SK-N-SH (cell line): ENCODE results near the gene ARHGAP23. TPM values are rescaled to one million over a fixed set of nuclear protein-coding genes. Genes with fewer than 3 reads are reported as not detected.

Experiments used
- CTCF ChIA-PET: fragments of 300-600, 350-600 bp; formaldehyde crosslinking; extraction: SDS; loops from one replicate; lab custom pipeline; 2021; lab: Yijun Ruan, JAX
- POLR2A ChIA-PET: fragments of 350-600 bp; sonication (Branson Sonifier 250); formaldehyde crosslinking; extraction: SDS; loops from one replicate; lab custom pipeline; 2020; ENCODE audit warnings: antibody characterized with exemption, inconsistent platforms; lab: Yijun Ruan, JAX
- DNase-seq: peaks from one replicate; pipeline ENCODE4 v3.0.0; 2012
- H2AFZ ChIP-seq: fragments of 200-600 bp; sonication (generic); 2 replicates; pipeline ENCODE4 v1.8.1; 2016; ENCODE audit warnings: antibody characterized with exemption, mild to moderate bottlenecking, low read depth
- H3F3A ChIP-seq: fragments of 200-600 bp; sonication (generic); replicated peaks from 2 replicates; pipeline ENCODE3; 2016; ENCODE audit warnings: antibody characterized with exemption, mild to moderate bottlenecking; ENCODE audit not compliant: insufficient read depth
- H3K27ac ChIP-seq, 2 experiments: fragments of 200-500 bp in 1 of 2; fragments of 200-600 bp in 1 of 2; sonication (Bioruptor generic) in 1 of 2; sonication (generic), shearing (Covaris generic) in 1 of 2; 2 replicates each; pipeline versions ENCODE4 v1.5.1 to v1.6.1; 2014 to 2016; ENCODE audit warnings: low read depth in 2 of 2, inconsistent platforms in 1 of 2, low read length in 1 of 2, mild to moderate bottlenecking in 1 of 2, mixed read lengths in 1 of 2
- H3K27me3 ChIP-seq: fragments of 200-600 bp; sonication (generic), shearing (Covaris generic); 2 replicates; pipeline ENCODE4 v1.6.1; 2016; ENCODE audit warnings: mixed run types; ENCODE audit not compliant: insufficient read depth
- H3K36me3 ChIP-seq, 2 experiments: fragments of 200-500 bp in 1 of 2; fragments of 200-600 bp in 1 of 2; sonication (Bioruptor generic) in 1 of 2; sonication (generic) in 1 of 2; replicated peaks in 1 of 2; 2 replicates each; pipeline versions ENCODE3 to v1.5.1; 2014 to 2016; ENCODE audit warnings: low read length in 1 of 2, mild to moderate bottlenecking in 1 of 2; ENCODE audit not compliant: insufficient read depth in 2 of 2, control insufficient read depth in 1 of 2
- H3K4me1 ChIP-seq, 2 experiments: fragments of 200-500 bp in 1 of 2; fragments of 200-600 bp in 1 of 2; sonication (Bioruptor generic) in 1 of 2; sonication (generic), shearing (Covaris generic) in 1 of 2; 2 replicates each; pipeline versions ENCODE4 v1.5.1 to v1.6.1; 2014 to 2016; ENCODE audit warnings: low read depth in 1 of 2, low read length in 1 of 2, mixed run types in 1 of 2; ENCODE audit not compliant: insufficient read depth in 2 of 2, control insufficient read depth in 1 of 2
- H3K4me2 ChIP-seq: fragments of 200-600 bp; sonication (generic), shearing (Covaris generic); 2 replicates; pipeline ENCODE4 v1.6.1; 2017; ENCODE audit warnings: mixed run types
- H3K4me3 ChIP-seq, 2 experiments: fragments of 200-500 bp in 1 of 2; fragments of 200-600 bp in 1 of 2; sonication (Bioruptor generic) in 1 of 2; sonication (generic), shearing (Covaris generic) in 1 of 2; 2 replicates each; pipeline versions ENCODE4 v1.5.1 to v1.8.1; 2014 to 2016; ENCODE audit warnings: low read depth in 2 of 2, inconsistent platforms in 1 of 2, low read length in 1 of 2, mild to moderate bottlenecking in 1 of 2, mixed read lengths in 1 of 2, moderate library complexity in 1 of 2
- H3K79me2 ChIP-seq: fragments of 200-600 bp; sonication (generic); 2 replicates; pipeline ENCODE4 v1.8.1; 2017; ENCODE audit warnings: mild to moderate bottlenecking; ENCODE audit not compliant: insufficient read depth
- H3K9ac ChIP-seq: fragments of 200-600 bp; sonication (generic); 2 replicates; pipeline ENCODE4 v1.6.1; 2017; ENCODE audit warnings: mixed run types
- H3K9me2 ChIP-seq: fragments of 200-600 bp; sonication (generic); 2 replicates; pipeline ENCODE4 v1.6.1; 2017; ENCODE audit warnings: mixed run types
- H3K9me3 ChIP-seq: fragments of 200-600 bp; sonication (generic); 2 replicates; pipeline ENCODE4 v1.6.1; 2017; ENCODE audit warnings: mixed run types, mild to moderate bottlenecking, moderate library complexity
- H4K20me1 ChIP-seq: fragments of 200-600 bp; sonication (generic); 2 replicates; pipeline ENCODE4 v1.6.1; 2017; ENCODE audit warnings: mild to moderate bottlenecking, mixed run types; ENCODE audit not compliant: insufficient read depth
- FOSL2 ChIP-seq: IDR thresholded peaks from 2 replicates; pipeline ENCODE4 v1.4.0; 2012; ENCODE audit warnings: low read depth, mild to moderate bottlenecking, moderate library complexity, borderline replicate concordance
- FOXM1 ChIP-seq: IDR thresholded peaks from 2 replicates; pipeline ENCODE4 v1.4.0; 2012; ENCODE audit warnings: low read depth, mild to moderate bottlenecking
- MEF2A ChIP-seq: IDR thresholded peaks from 2 replicates; pipeline ENCODE4 v1.4.0; 2012; ENCODE audit warnings: low read depth, borderline replicate concordance
- MXI1 ChIP-seq: IDR thresholded peaks from 2 replicates; pipeline ENCODE4 v1.6.1; 2012; ENCODE audit warnings: mild to moderate bottlenecking, low read depth, low read length, improper control_type of control experiment
- RFX5 ChIP-seq: IDR thresholded peaks from 2 replicates; pipeline ENCODE4 v1.6.1; 2012; ENCODE audit warnings: mild to moderate bottlenecking, improper control_type of control experiment, low read length
- RXRA ChIP-seq: IDR thresholded peaks from 2 replicates; pipeline ENCODE4 v1.4.0; 2012; ENCODE audit warnings: low read depth, mild to moderate bottlenecking, borderline replicate concordance
- YY1 ChIP-seq: IDR thresholded peaks from 2 replicates; pipeline ENCODE4 v1.4.0; 2012; ENCODE audit warnings: low read depth, mild to moderate bottlenecking
- WGBS: methylation state at CpG from one replicate; pipeline ENCODE4 v1.1.6; 2017; ENCODE audit warnings: low lambda C conversion rate; 5-methylcytosine and 5-hydroxymethylcytosine counted together
- polyA plus RNA-seq, 3 experiments: library from polyadenylated mRNA; depleted of rRNA; stranded (reverse); fragments of >200 nt; gene quantifications; 2 replicates each; pipeline ENCODE4 v1.2.3, GENCODE V29; 2012
- TF ChIP-seq, protein P1 (sequence below): IDR thresholded peaks from 2 replicates; pipeline ENCODE4 v1.4.0; 2012; ENCODE audit warnings: low read depth, borderline replicate concordance
- TF ChIP-seq, protein P2 (sequence below): IDR thresholded peaks from 2 replicates; pipeline ENCODE4 v1.4.0; 2012; ENCODE audit warnings: low read depth, borderline replicate concordance
- TF ChIP-seq, protein P3 (sequence below): fragments of 150-350 bp; IDR thresholded peaks from 2 replicates; pipeline ENCODE4 v1.6.1; 2017; ENCODE audit warnings: antibody characterized with exemption, low read length, low read depth, borderline replicate concordance
- TF ChIP-seq, protein P4 (sequence below): fragments of 150-350 bp; IDR thresholded peaks from 2 replicates; pipeline ENCODE4 v1.6.1; 2016; ENCODE audit warnings: mild to moderate bottlenecking, low read depth, low read length

ARHGAP23 gene
- polyA plus RNA-seq, 1 of the 3 experiments (the other 2 are of a cell fraction) = 19.2 TPM

DNA sequence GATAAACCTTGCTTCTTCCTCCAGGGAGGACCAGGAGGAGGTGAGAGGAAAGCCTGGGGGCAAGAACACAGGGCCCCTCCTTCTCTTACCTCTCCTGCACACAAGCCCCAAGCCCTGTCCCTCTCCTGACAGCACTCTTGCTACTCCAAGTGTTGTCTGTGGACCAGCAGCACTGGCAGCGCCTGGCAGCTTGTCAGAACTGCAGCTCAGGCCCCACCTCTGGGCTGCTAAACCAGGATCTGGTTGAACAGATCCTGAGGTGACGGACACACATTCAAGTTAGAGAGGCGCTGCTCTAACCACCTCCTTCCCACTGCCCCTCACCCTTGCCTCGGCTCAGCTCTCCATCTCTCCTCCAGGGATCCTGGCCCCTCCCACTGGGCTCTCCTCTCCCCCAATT, 121.0 kb downstream of the ARHGAP23 start (continued):
- TF ChIP-seq, protein P1, sequence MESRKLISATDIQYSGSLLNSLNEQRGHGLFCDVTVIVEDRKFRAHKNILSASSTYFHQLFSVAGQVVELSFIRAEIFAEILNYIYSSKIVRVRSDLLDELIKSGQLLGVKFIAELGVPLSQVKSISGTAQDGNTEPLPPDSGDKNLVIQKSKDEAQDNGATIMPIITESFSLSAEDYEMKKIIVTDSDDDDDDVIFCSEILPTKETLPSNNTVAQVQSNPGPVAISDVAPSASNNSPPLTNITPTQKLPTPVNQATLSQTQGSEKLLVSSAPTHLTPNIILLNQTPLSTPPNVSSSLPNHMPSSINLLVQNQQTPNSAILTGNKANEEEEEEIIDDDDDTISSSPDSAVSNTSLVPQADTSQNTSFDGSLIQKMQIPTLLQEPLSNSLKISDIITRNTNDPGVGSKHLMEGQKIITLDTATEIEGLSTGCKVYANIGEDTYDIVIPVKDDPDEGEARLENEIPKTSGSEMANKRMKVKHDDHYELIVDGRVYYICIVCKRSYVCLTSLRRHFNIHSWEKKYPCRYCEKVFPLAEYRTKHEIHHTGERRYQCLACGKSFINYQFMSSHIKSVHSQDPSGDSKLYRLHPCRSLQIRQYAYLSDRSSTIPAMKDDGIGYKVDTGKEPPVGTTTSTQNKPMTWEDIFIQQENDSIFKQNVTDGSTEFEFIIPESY = no peak
- TF ChIP-seq, protein P2, sequence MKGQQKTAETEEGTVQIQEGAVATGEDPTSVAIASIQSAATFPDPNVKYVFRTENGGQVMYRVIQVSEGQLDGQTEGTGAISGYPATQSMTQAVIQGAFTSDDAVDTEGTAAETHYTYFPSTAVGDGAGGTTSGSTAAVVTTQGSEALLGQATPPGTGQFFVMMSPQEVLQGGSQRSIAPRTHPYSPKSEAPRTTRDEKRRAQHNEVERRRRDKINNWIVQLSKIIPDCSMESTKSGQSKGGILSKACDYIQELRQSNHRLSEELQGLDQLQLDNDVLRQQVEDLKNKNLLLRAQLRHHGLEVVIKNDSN = no peak
- TF ChIP-seq FOSL2 (no peak), RXRA (no peak), FOXM1 (no peak)
- TF ChIP-seq, protein P3, sequence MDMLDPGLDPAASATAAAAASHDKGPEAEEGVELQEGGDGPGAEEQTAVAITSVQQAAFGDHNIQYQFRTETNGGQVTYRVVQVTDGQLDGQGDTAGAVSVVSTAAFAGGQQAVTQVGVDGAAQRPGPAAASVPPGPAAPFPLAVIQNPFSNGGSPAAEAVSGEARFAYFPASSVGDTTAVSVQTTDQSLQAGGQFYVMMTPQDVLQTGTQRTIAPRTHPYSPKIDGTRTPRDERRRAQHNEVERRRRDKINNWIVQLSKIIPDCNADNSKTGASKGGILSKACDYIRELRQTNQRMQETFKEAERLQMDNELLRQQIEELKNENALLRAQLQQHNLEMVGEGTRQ = no peak
- TF ChIP-seq, all 33 proteins: peak for 0

DNA sequence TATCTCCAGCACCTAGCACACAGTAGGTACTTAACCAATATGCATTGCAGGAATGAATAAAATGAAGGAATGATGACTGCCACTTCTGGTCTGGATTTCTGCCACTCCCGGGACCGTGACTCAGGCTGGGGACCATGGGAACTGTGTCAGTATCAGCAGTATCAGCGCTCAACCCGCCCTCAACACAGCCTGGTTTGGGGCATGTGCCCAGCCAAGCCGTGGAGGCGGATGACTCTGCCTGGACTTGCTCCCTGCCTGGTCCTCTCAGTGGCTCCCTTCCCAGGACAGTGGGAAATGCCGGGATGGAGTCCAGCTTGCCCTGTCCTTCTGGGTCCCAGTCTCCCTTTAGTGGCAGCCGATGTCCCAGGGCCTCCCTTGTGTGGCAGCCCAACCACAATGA, 122.4 kb downstream of the ARHGAP23 start:
- H2AFZ ChIP-seq = no peak overlapping the region
- H3K9me2 ChIP-seq = no peaks in the 10 kb centered on the region
- WGBS = 77% methylated on average over 5 of the region's 8 CpGs

More for the DNA sequence above, 122.4 kb downstream of the ARHGAP23 start:
- no peaks in the 10 kb centered on the region for H3K36me3 ChIP-seq
- H3K9me3 ChIP-seq = no peaks in the 10 kb centered on the region
- H3K9ac ChIP-seq = no peak overlapping the region
- H3K4me2 ChIP-seq = no peak overlapping the region
- POLR2A ChIA-PET = no interaction called here
- no peak for DNase-seq
- no peaks in the 10 kb centered on the region for H3K79me2 ChIP-seq
- H3K4me3 ChIP-seq = no peak overlapping the region
- CTCF ChIA-PET = interaction anchor here (1.0 to 3.3 kb wide), 8 partner anchors 8 to 117 kb away, joined by 4 to 23 read pairs (median 9); partner anchors contain the start of gene SRCIN1
- no peaks in the 10 kb centered on the region for H4K20me1 ChIP-seq
- no peaks in the 10 kb centered on the region for H3K27me3 ChIP-seq
- TF ChIP-seq, protein P4, sequence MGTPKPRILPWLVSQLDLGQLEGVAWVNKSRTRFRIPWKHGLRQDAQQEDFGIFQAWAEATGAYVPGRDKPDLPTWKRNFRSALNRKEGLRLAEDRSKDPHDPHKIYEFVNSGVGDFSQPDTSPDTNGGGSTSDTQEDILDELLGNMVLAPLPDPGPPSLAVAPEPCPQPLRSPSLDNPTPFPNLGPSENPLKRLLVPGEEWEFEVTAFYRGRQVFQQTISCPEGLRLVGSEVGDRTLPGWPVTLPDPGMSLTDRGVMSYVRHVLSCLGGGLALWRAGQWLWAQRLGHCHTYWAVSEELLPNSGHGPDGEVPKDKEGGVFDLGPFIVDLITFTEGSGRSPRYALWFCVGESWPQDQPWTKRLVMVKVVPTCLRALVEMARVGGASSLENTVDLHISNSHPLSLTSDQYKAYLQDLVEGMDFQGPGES = no peak
- TF ChIP-seq MEF2A (no peak), RFX5 (no peak), YY1 (no peak), FOXM1 (no peak), FOSL2 (no peak), MXI1 (no peak)
- TF ChIP-seq, protein P3 = no peak
- no peak overlapping the region for H3K27ac ChIP-seq
- H3K4me1 ChIP-seq = peaks cover 0 to 15% of the 10 kb centered on the region in 2 experiments; a peak in 2 of 4 replicates
- H3F3A ChIP-seq = peaks cover 6% of the 10 kb centered on the region
